Endothelial cell of hepatic sinusoid (primary cell): ENCODE results near the gene USP6NL.
"Not testable (repeated sequence)": the region's sequence is repeated elsewhere in the genome, so short reads cannot be mapped to it uniquely, and the experiment has no call there.

Experiments
- in situ Hi-C: cut with HindIII; loops from 2 replicates; pipeline ENCODE4 v1.10.0; 2017; ENCODE audit warnings: low sequenced_read_pairs

Gene USP6NL

GRCh38 chr10:11520892-11521291 is 90.6 kb downstream of the USP6NL start:
- in situ Hi-C loops = no loop called here

- in situ Hi-C loops = no loop called here
Observed at GRCh38 chr10:11517150-11517549, 94.3 kb downstream of the USP6NL start.

- in situ Hi-C loops = no loop called here
Observed at GRCh38 chr10:11516431-11516746, 95.1 kb downstream of the USP6NL start.

GRCh38 chr10:11515596-11516430 is 95.6 kb downstream of the USP6NL start:
- in situ Hi-C loops = no loop called here

GRCh38 chr10:11513727-11514126 is 97.7 kb downstream of the USP6NL start:
- in situ Hi-C loops = no loop called here

- in situ Hi-C loops = no loop called here
Observed at GRCh38 chr10:11512596-11512995, 98.9 kb downstream of the USP6NL start.

- in situ Hi-C loops = no loop called here
Observed at GRCh38 chr10:11511321-11511720, 100.1 kb downstream of the USP6NL start.

GRCh38 chr10:11510736-11511135 is 100.7 kb downstream of the USP6NL start:
- in situ Hi-C loops = no loop called here

GRCh38 chr10:11510281-11510680 is 101.2 kb downstream of the USP6NL start:
- in situ Hi-C loops = no loop called here

GRCh38 chr10:11509036-11509435 is 102.4 kb downstream of the USP6NL start:
- in situ Hi-C loops = no loop called here

GRCh38 chr10:11506247-11506789 is 105.1 kb downstream of the USP6NL start:
- in situ Hi-C loops = no loop called here

- in situ Hi-C loops = no loop called here
Observed at GRCh38 chr10:11505639-11506038, 105.8 kb downstream of the USP6NL start.

- in situ Hi-C loops = loop anchor here (5.0 kb wide), 1 partner anchor 248 kb away; no protein-coding TSS in a partner anchor
Observed at GRCh38 chr10:11504566-11505285, 106.7 kb downstream of the USP6NL start.

- in situ Hi-C loops = loop anchor here (5.0 kb wide), 1 partner anchor 251 kb away; no protein-coding TSS in a partner anchor
Observed at GRCh38 chr10:11501600-11501999, 109.8 kb downstream of the USP6NL start.

- in situ Hi-C loops = loop anchor here (5.0 kb wide), 1 partner anchor 253 kb away; no protein-coding TSS in a partner anchor
Observed at GRCh38 chr10:11499425-11500071, 111.9 kb downstream of the USP6NL start.

- in situ Hi-C loops = no loop called here
Observed at GRCh38 chr10:11498399-11498798, 113.1 kb downstream of the USP6NL start.

GRCh38 chr10:11494923-11495322 is 116.5 kb downstream of the USP6NL start:
- in situ Hi-C loops = not testable (repeated sequence)

- in situ Hi-C loops = no loop called here
Observed at GRCh38 chr10:11493646-11494045, 117.8 kb downstream of the USP6NL start.

GRCh38 chr10:11491087-11491486 is 120.4 kb downstream of the USP6NL start:
- in situ Hi-C loops = no loop called here

- in situ Hi-C loops = loop anchor here (5.0 kb wide), 1 partner anchor 98 kb away; no protein-coding TSS in a partner anchor
Observed at GRCh38 chr10:11489591-11489990, 121.9 kb downstream of the USP6NL start.

- in situ Hi-C loops = loop anchor here (5.0 kb wide), 1 partner anchor 99 kb away; no protein-coding TSS in a partner anchor
Observed at GRCh38 chr10:11488126-11488525, 123.3 kb downstream of the USP6NL start.
